Measurements from ENCODE around the gene GADD45G. TPM values are rescaled to one million over a fixed set of nuclear protein-coding genes. Genes with fewer than 3 reads are reported as not detected.

The GADD45G gene
- polyA plus RNA-seq, 3 donors from 2014 or later = 1.6 to 2.3 TPM; not detected in 1

- Mint-ChIP-seq H3K4me3 (no peak overlapping the region), H3K36me3 (no peaks in the 10 kb centered on the region), H3K9me3 (no peaks in the 10 kb centered on the region), H3K27me3 (ENCODE audit: low read depth in 3 of 3) (peaks cover 0 to 8% (median 2%) of the 10 kb centered on the region in 3 donors), H3K27ac (no peak overlapping the region), H3K4me1 (no peaks in the 10 kb centered on the region)
- no peak for DNase-seq
Observed at GRCh38 chr9:89647366-89648128, 42.7 kb downstream of the GADD45G start.

DNA sequence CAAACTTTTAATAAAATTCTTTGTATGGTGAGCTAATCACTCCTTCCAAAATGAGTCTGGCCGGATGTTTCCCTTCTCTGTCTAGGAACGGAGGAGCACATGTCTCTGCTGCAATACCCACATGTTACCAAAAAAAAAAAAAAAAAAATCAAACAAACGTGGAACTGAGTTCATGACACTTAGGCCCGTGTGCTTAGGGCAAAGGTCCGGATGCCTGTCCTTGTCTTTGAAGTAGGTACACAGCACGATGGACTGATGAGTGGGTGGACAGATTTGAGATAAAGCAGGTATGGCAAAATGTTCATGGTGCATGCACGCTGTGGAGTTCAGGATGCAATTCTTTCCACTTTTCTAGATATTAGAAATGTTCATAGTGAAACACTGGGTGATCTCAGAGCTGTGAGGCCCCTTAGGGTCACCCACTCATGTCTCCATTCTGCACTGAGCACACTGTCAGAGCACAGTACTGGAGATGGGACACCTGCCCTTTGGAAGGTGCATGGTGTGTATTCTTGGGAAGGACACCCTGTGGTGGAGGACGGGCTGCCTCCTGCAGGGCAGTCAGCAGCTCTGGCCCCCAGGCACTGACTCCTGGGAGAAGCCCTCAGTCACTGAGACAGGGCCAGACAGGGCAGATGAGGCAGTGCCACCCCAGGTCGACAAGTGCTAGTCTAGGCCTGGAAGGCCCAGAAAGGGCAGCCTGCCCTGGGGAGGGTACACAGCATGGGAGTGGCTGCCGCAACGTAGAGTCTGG lies 43.6 kb downstream of the GADD45G start:
- Mint-ChIP-seq H3K36me3 (no peaks in the 10 kb centered on the region), H3K9me3 (no peaks in the 10 kb centered on the region), H3K4me1 (no peaks in the 10 kb centered on the region), H3K4me3 (no peak overlapping the region), H3K27me3 (ENCODE audit: low read depth in 3 of 3) (peaks cover 0 to 8% (median 2%) of the 10 kb centered on the region in 3 donors), H3K27ac (no peak overlapping the region)
- no peak for DNase-seq

DNA sequence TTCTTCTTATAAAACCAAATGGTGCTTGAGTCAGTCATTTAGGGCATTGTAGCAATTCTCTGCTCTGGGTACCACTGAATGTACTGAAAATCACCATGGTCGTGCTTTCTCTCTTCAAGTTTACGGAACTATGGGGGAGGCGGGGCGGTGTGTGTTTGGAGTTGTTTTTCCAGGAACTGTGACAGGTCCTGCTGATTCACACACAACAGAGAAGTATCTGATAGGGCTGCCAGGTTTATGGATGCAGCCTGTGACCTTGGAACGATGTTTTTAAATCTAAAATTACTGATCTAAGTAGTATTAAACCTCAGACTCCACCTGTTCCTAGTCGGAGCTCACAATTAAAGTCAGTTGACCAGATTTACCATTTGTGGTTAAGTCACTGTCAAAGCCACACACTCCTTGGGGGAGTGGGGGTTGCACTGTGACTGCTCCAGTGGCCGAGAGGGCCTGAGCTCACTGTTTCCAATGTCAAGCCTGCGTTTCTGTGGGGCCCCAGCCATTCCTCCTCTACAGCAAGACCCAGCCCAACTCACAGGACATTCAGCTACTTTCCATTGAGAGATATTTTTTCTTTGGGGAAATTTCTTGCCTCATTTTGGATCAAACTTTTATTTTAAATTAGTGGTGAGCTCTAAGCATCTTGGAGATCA lies 44.4 kb downstream of the GADD45G start:
- Mint-ChIP-seq H3K9me3 (no peaks in the 10 kb centered on the region), H3K4me1 (no peaks in the 10 kb centered on the region), H3K36me3 (no peaks in the 10 kb centered on the region), H3K27me3 (ENCODE audit: low read depth in 3 of 3) (peaks cover 0 to 8% (median 2%) of the 10 kb centered on the region in 3 donors), H3K4me3 (no peak overlapping the region), H3K27ac (no peak overlapping the region)
- DNase-seq = no peak

DNA sequence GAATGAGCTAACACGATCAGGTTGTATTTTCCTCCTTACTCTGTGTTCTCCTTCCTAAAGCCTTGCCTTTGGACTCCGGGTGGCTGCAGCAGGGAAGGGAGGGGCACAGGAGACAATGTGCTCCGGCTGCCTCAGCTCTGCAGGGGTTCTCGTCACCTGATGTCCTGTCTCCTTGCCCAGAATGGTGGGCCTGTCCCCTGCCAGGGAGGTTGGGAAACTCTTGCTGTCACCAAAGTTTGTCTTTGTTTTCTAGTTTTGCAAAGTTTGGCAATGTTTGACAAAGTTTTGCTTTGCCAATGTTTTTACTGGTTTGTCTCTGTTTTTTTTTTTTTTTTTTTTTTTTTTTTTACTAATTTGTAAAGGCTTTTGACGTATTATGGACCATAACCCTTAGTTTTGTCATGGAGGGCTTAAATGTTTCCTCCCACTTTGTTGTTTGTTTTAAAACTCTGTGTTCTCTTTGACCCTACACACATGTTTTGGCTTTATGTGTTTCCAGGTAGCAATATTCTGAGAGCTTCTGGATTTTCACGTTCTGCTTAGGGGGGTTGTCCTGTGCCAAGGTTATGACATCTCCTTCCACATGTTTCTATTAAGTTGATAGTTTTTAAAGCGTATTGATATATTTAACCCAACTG lies 49.3 kb downstream of the GADD45G start:
- H3K9me3 Mint-ChIP-seq = no peaks in the 10 kb centered on the region
- no peak overlapping the region for H3K4me3 Mint-ChIP-seq
- peaks cover 2 to 5% (median 3%) of the 10 kb centered on the region in 3 donors for H3K27me3 Mint-ChIP-seq (ENCODE audit: low read depth in 3 of 3)
- no peak for DNase-seq
- peaks cover 5 to 11% of the 10 kb centered on the region in 2 donors for H3K4me1 Mint-ChIP-seq
- H3K36me3 Mint-ChIP-seq = no peaks in the 10 kb centered on the region
- no peak overlapping the region for H3K27ac Mint-ChIP-seq

DNA sequence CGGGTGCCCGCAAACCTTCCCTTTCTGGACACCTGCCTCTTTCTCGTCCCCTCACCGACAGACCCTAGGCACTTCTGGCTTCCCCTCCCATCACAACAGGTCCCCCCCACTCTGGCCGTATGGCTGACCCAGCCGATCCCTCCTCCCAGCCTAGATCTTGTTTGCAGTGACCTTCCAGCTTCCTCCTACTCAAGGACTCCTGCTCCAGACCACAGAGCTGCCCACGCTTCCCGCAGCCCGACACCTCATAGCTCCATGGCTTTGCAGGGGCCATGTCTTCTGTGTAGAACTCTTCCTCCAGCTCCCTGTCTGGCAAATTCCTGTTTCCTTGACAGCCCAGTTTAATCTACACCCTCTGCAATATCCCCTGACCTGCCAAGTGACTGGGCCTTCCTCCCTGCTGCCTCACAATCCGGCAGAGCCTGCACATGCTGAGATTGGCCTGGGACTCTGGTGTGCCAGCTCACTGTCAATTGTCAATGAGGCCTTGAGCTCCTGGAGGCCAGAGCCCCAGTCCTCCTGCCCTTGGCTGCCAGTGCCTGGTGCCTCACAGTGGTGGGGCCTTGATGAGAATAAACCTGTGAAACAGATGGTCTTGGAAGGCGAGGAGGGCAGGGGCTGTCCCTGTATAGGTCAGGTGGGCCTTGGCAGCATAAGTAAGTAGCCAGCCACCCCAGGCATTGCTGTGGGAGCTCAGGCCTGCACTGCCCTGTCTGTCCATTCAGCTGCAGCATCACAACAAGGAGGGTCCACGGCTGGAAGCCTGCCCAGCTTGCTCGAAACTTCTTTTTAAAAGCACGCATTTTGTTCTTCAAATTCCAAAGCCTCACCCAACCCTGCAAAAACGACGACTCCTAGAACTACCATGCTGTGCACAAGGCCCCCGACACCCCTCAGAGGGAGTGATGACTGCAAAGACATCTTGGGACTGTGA lies 50.5 kb downstream of the GADD45G start:
- Mint-ChIP-seq H3K9me3 (no peaks in the 10 kb centered on the region), H3K27ac (no peak overlapping the region), H3K36me3 (no peaks in the 10 kb centered on the region), H3K4me3 (no peak overlapping the region), H3K27me3 (ENCODE audit: low read depth in 3 of 3) (peaks cover 4 to 7% (median 5%) of the 10 kb centered on the region in 3 donors), H3K4me1 (peaks cover 5 to 11% of the 10 kb centered on the region in 2 donors)
- no peak for DNase-seq

Other genes starting within 250 kb of the GADD45G start
- 10 to 100 TPM; 45.8 to 80.6 (median 47.0) TPM for gene SEMA4D, start 106.9 kb upstream of the GADD45G start, polyA plus RNA-seq

All from immature natural killer cell (primary cell).